ENCODE measurements around the gene KRTAP5-2.
"Not testable (repeated sequence)": the region's sequence is repeated elsewhere in the genome, so short reads cannot be mapped to it uniquely, and the experiment has no call there.

Gene KRTAP5-2

DNA sequence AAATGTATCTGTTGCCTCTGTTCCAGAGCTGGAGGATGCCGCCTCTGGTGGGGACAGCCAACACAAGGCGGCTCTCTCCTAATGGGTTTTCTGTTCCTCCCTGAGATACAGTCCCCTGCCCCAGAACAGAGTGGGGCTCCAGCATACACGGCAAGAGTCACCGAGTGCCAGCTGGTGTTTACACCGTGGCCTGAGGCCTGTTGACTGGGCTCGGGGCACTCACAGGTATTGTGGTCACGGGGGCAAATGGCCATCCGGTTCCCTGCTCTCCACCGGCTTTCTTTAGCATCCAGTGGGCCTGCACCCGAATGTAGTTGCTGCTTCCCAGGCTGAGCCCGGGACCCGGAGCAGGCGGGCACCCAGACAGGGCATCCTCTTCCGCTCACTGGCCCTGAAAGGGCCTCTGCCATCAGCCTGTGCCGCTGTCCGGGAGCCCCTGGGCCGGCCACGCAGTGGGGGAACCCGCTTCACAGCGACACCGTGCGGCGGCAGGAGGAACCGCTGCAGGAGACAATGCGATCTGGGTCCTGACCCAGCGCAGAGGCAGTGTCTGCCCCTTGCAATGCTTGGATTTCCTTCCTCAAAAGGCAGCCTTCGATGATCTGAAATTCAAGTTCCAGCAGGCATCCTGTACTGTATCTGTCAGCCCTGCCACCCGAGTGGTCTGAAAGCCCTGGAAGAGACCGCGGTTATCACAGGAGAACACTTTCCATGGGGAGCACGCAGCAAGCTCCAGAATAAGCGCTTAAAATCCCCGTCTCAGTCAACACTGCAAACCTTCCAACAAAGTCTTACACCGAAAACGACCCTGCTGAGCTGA, 30.6 kb upstream of the KRTAP5-2 start:
- DNase-seq (ENCODE audit: low spot score), result peak; percentile 40

- no peak for DNase-seq (ENCODE audit: low spot score)
Measured at GRCh38 chr11:1625541-1625940, 27.4 kb upstream of the KRTAP5-2 start.

- DNase-seq (ENCODE audit: low spot score), result no peak
Measured at GRCh38 chr11:1624621-1625020, 26.5 kb upstream of the KRTAP5-2 start.

GRCh38 chr11:1623716-1624115, 25.6 kb upstream of the KRTAP5-2 start:
- DNase-seq (ENCODE audit: low spot score), result no peak

GRCh38 chr11:1622086-1622485, 24.0 kb upstream of the KRTAP5-2 start, which contains the start of gene KRTAP5-4:
Gene KRTAP5-4 (minus strand): TSS chr11:1622138. CDS start chr11:1622093, 45 bp downstream.
- no peak for DNase-seq (ENCODE audit: low spot score)

GRCh38 chr11:1619449-1619848, 21.4 kb upstream of the KRTAP5-2 start:
- DNase-seq (ENCODE audit: low spot score), result no peak

DNA sequence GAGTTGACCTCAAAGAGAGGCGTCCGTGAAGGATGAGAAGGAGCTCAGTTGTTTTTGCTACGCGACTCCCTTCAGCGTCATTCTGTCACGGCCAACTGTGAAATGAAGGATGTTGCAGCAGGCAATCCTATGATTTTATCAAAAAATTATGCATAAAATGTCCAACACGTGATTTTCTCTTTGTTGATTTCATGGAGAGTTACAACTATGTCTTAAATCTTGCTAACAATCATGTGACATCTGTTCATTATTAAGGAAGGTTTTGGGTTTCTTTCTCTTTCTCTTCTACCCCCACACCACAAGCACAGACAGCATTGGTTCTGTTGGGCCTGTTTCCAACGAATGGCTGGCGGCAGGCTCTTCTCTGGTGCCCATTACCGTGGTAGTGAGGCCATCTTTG, 20.1 kb upstream of the KRTAP5-2 start:
- DNase-seq (ENCODE audit: low spot score), result no peak

DNA sequence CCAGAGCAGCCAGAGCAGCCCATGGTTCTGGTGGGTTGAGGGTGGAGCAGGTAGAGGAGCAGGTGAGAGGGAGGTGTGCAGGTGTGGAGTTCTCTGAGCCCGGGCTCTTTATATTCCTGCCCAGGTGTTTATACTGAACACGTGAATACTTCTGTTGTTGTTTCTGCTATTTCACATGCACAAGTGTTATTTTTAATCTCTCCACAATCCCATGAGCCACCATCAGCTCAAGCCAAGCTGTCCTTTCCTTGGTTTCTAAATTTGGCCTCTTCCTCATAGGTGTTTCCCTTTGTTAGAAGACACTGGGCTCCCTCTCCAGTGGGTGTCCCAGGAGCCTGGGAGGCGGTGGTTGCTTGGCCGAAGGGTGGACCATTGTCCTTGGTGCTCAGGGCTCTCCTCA, 10.3 kb upstream of the KRTAP5-2 start, which contains the start of gene KRTAP5-3:
Gene KRTAP5-3 (minus strand): TSS at position 101 of the 400 bp plus-strand sequence. CDS start 78 bp downstream, at position 23.
- DNase-seq (ENCODE audit: low spot score), result no peak

DNA sequence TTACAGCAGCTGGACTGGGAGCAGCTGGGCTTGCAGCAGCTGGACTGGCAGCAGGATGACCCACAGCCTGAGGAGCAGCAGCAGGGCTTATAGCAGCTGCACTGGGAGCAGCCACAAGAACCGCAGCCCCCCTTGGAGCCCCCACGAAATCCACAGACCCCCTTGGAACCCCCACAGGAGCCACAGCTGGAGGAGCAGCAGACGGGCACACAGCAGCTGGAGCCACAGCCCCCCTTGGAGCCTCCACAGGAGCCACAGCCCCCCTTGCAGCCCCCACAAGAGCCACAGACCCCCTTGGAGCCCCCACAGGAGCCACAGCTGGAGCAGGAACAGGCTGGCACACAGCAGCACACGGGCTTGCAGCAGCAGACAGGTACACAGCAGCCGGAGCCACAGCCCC, 9.8 kb upstream of the KRTAP5-2 start:
- not testable (repeated sequence) for DNase-seq (ENCODE audit: low spot score)

- DNase-seq (ENCODE audit: low spot score), result not testable (repeated sequence)
Measured at GRCh38 chr11:1607156-1607845, 9.2 kb upstream of the KRTAP5-2 start.

DNA sequence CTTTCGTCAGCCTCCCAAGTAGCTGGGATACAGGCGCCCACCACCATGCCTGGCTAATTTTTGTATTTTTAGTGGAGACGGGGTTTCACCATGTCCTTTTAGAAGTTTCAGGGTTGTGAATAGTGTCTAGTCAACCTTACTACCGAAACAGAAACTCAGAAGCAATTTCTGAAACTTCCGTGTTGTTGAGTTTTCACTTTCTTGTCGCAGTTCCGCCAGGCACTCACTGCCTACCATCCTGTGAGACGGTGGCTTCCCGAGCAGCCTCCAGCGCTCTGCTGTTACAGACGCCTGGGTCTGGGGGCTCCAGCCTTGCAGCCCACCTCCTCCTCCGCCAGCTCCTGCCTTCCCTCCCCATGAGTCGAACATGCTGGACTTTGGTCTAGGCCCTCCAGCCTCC, 7.8 kb upstream of the KRTAP5-2 start:
- peak; percentile 14 for DNase-seq (ENCODE audit: low spot score)

GRCh38 chr11:1604711-1605110, 6.6 kb upstream of the KRTAP5-2 start:
- no peak for DNase-seq (ENCODE audit: low spot score)

DNA sequence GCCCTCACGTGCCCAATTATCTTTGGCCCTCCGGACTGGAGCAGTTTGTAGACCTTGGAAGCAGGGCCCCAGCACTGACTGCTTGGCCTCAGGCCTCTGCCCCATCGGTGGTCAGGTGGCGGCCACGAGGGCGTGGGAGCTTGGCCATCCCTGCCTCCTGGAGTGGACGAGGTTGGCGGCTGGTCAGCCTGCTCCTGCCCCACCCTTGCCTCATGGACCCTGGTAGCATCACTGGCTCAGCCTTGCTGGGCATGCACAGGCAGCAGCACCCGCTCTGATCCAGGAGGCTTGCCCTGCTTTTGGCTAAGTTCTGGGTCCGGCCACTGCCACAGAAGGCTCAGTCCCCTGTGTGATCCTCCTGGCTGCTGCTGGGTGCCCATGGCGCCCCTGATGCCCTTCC, 6.1 kb upstream of the KRTAP5-2 start:
- no peak for DNase-seq (ENCODE audit: low spot score)

- no peak for DNase-seq (ENCODE audit: low spot score)
Measured at GRCh38 chr11:1603629-1604028, 5.5 kb upstream of the KRTAP5-2 start.

DNA sequence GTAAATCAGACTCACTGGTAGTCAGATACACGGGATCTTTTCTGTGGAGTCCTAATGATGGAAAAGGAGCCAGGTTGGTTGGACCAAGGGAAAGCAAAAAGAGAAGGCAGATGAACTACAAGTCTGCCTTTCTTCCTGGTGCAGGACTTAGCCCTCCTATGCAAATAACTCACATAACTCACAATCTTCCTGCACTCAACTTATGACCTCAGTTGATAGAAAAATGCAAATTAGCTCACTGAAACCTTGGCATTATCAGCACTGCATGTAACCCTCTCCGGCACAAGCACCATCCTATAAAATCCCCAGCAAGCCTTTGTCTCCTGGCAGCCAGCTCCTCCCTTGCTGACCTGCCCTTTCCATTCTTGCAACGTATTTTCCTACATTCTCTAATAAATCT, 3.6 kb upstream of the KRTAP5-2 start:
- DNase-seq (ENCODE audit: low spot score), result not testable (repeated sequence)

DNA sequence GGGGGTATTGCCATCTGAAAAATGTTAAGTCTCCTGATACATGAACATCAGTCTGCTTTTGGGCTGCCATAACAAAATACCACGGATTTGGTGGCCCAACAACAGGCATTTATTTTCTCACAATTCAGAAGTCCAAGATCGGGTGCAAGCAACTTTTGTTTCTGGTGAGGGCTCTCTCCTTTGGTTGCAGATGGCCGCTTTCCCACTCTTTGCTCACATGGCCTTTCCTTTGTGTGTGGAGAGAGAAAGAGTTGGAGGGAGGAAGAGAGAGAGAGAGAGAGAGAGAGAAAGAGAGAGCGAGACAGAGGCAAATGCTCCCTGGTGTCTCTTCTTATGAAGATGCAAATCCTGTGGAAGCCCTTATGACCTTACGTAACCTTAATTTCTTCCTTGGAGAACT, 2.5 kb upstream of the KRTAP5-2 start:
- no peak for DNase-seq (ENCODE audit: low spot score)

- DNase-seq (ENCODE audit: low spot score), result no peak
Measured at GRCh38 chr11:1598816-1599215, 722 bp upstream of the KRTAP5-2 start.

GRCh38 chr11:1598406-1598805, 312 bp upstream of the KRTAP5-2 start:
- DNase-seq (ENCODE audit: low spot score), result not testable (repeated sequence)

GRCh38 chr11:1597331-1597993, 632 bp downstream of the KRTAP5-2 start:
- no peak for DNase-seq (ENCODE audit: low spot score)

- not testable (repeated sequence) for DNase-seq (ENCODE audit: low spot score)
Measured at GRCh38 chr11:1596576-1597121, 1.4 kb downstream of the KRTAP5-2 start.

GRCh38 chr11:1595994-1596575, 2.0 kb downstream of the KRTAP5-2 start:
- DNase-seq (ENCODE audit: low spot score), result not testable (repeated sequence)

- DNase-seq (ENCODE audit: low spot score), result no peak
Measured at GRCh38 chr11:1592628-1593027, 5.5 kb downstream of the KRTAP5-2 start.

All from NAMALWA (cell line).